Sciatic nerve (tissue), 2 donors: ENCODE measurements around the gene ADRB1. TPM values are rescaled to one million over a fixed set of nuclear protein-coding genes. Genes with fewer than 3 reads are reported as not detected.

Source experiments
- ATAC-seq: fragments of 200-7000 bp; cut with Tn5 transposase; one replicate; pipeline ENCODE4 v1.9.1; 2020; ENCODE audit warnings: mild to moderate bottlenecking, moderate library complexity
- DNase-seq: peaks from one replicate; pipeline ENCODE4 v3.0.0-alpha.2; 2020; ENCODE audit warnings: low spot score
- intact Hi-C: fragments of 100-400 bp; cut with DNase I; formaldehyde crosslinking; loops from one replicate; pipeline ENCODE4 v1.14.2; 2022
- total RNA-seq: library from RNA; stranded (reverse); fragmentation: NEBNext Ultra II Directional; extraction: Animal tissue kit (Norgen Biotek cat#: 25700); gene quantifications from one replicate; pipeline ENCODE4 v1.2.1, GENCODE V29; 2021
- donor health status: DM: no; HTN: no; CAD: no.
- donor health status: DM: no; HTN: no; CAD: no.

The ADRB1 gene
- total RNA-seq, 1 donor from 2014 or later: 0.76 TPM

DNA sequence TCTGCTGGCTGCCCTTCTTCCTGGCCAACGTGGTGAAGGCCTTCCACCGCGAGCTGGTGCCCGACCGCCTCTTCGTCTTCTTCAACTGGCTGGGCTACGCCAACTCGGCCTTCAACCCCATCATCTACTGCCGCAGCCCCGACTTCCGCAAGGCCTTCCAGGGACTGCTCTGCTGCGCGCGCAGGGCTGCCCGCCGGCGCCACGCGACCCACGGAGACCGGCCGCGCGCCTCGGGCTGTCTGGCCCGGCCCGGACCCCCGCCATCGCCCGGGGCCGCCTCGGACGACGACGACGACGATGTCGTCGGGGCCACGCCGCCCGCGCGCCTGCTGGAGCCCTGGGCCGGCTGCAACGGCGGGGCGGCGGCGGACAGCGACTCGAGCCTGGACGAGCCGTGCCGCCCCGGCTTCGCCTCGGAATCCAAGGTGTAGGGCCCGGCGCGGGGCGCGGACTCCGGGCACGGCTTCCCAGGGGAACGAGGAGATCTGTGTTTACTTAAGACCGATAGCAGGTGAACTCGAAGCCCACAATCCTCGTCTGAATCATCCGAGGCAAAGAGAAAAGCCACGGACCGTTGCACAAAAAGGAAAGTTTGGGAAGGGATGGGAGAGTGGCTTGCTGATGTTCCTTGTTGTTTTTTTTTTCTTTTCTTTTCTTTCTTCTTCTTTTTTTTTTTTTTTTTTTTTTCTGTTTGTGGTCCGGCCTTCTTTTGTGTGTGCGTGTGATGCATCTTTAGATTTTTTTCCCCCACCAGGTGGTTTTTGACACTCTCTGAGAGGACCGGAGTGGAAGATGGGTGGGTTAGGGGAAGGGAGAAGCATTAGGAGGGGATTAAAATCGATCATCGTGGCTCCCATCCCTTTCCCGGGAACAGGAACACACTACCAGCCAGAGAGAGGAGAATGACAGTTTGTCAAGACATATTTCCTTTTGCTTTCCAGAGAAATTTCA, 1.7 kb downstream of the ADRB1 start:
- DNase-seq: peak; percentile 65
- no peak for ATAC-seq
- intact Hi-C loops: loop anchor here (1.0 kb wide), 1 partner anchor 46 kb away; no protein-coding TSS in a partner anchor

- intact Hi-C loops: no loop called here
These were observed 2.4 kb downstream of the ADRB1 start for GRCh38 chr10:114046087-114046458.

GRCh38 chr10:114048472-114048871, 4.8 kb downstream of the ADRB1 start:
- no peak for ATAC-seq
- intact Hi-C loops: no loop called here

More at GRCh38 chr10:114046087-114046458, 2.4 kb downstream of the ADRB1 start:
- no peak for ATAC-seq
- DNase-seq: no peak

DNA sequence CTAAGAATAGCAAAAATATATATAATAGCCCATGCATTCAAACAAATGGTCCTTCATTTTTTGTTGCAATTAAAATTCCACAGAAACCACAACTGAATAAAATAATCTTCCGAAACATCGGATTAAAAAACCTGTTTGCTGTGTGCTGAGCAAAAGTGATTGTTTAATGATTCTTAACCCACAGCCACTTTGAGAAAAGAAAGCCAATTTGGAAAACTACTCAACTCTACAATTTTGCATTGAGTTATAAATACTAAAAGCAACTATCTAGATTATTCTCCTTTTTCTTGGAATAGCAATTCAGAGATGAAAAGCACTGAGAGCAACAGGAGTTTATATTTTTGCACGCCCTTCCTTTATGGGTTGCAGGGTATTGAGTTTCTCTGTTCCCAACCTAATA, 8.0 kb downstream of the ADRB1 start:
- DNase-seq: no peak
- no peak for ATAC-seq
- intact Hi-C loops: no loop called here

More at GRCh38 chr10:114048472-114048871, 4.8 kb downstream of the ADRB1 start:
- DNase-seq: no peak

DNA sequence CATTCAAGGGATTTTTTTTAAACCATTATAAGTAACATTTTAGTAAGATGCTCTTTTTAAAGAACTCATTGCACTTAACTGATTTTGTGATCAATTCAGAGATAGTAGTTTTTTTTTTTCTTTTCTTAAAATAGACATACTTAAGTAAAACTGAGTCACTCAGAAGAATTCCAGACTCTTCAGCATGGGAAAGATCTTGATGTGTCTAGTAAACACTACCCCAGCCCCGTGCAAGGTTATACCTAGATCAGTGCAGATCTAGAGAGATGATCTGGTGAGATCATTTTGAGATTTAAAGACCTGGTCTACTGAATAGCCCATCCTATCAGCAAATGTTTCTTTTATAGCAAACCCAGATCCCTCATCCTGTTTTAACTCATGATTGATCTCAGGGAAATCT, 8.6 kb downstream of the ADRB1 start:
- ATAC-seq (no peak), DNase-seq (no peak)
- intact Hi-C loops: no loop called here

DNA sequence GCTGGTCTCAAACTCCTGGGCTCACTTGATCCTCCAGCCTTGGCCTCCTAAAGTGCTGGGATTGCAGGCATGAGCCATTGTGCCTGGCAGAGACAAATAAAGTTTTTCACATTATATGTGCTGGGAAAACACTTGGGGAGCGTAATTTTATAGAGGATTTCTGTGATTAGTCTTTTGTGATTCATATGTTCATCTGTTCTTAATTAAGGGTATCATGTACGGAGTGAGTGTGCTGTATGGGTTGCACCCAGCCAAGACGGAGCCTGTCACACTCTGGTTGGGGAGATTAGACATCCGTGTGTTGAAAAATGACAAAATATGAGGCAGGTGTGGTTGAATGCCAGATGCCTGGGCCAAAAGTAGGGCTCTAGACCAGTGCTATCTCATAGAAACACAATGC, 10.3 kb downstream of the ADRB1 start:
- DNase-seq: no peak
- intact Hi-C loops: no loop called here
- no peak for ATAC-seq

DNA sequence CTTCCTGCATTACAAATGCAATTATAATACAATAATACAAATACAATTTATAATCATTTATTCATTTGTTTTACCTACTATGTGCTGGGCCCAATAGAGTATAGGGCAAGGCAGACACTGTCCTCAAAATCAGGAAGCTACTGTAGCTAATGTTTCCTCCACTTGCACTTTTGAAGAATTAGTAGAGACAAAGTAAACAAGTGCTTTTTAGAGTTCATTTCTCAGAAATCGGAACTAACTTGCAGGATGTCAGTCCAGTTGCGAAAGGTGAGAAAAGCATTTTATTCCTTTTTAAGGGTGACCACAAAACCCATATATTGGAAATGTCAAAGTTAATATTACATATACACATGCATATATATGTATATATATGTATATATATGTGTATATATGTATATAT, 14.2 kb downstream of the ADRB1 start:
- DNase-seq (no peak), ATAC-seq (no peak)
- intact Hi-C loops: no loop called here

DNA sequence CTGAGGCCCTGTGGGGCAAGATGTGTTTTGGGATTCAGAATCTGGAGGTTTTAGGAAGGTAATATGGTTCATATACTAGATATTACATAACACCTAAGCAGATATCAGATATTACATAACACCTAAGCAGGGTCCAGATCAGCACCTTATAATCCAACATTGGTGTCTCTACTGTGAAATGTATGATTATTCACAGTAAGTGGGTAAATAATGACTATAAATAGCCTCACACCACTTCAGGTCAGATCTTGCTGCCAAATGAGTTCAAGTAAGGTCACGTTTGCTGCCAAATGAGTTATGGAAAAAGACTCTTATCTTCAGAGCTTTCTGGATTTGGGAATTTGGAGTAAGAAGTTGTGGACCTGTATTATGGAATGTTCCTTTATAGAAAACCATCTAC, 14.6 kb downstream of the ADRB1 start:
- intact Hi-C loops: no loop called here
- DNase-seq (no peak), ATAC-seq (no peak)

GRCh38 chr10:114059561-114059960, 15.9 kb downstream of the ADRB1 start:
- intact Hi-C loops: no loop called here
- DNase-seq: no peak
- no peak for ATAC-seq

DNA sequence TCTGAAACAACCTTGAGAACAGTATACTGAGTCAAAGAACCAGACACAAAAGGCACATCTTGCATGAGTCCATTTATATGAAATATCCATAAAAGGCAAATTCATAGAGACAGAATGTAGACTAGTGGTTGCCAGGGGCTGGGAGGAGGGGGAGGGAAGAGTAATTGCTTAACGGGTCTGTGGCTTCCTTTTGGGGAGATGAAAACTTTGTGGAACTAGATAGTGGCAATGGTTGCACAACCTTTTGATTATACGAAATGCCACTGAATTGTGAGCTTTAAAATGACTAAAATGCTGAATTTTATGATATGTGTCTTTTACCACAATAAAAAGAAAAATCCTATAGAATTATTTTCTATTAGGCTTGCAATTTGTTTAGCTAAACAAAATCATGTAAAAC, 16.8 kb downstream of the ADRB1 start:
- DNase-seq: no peak
- ATAC-seq: no peak
- intact Hi-C loops: no loop called here

GRCh38 chr10:114061148-114061547, 17.5 kb downstream of the ADRB1 start:
- ATAC-seq (no peak), DNase-seq (no peak)
- intact Hi-C loops: no loop called here

- ATAC-seq (no peak), DNase-seq (no peak)
- intact Hi-C loops: no loop called here
These were observed 18.1 kb downstream of the ADRB1 start for GRCh38 chr10:114061789-114062188.

- ATAC-seq: peak; percentile 29
- intact Hi-C loops: no loop called here
- DNase-seq: no peak
These were observed 20.7 kb downstream of the ADRB1 start for GRCh38 chr10:114064151-114065048.

- DNase-seq: no peak
- ATAC-seq: no peak
- intact Hi-C loops: no loop called here
These were observed 21.4 kb downstream of the ADRB1 start for GRCh38 chr10:114065049-114065435.

DNA sequence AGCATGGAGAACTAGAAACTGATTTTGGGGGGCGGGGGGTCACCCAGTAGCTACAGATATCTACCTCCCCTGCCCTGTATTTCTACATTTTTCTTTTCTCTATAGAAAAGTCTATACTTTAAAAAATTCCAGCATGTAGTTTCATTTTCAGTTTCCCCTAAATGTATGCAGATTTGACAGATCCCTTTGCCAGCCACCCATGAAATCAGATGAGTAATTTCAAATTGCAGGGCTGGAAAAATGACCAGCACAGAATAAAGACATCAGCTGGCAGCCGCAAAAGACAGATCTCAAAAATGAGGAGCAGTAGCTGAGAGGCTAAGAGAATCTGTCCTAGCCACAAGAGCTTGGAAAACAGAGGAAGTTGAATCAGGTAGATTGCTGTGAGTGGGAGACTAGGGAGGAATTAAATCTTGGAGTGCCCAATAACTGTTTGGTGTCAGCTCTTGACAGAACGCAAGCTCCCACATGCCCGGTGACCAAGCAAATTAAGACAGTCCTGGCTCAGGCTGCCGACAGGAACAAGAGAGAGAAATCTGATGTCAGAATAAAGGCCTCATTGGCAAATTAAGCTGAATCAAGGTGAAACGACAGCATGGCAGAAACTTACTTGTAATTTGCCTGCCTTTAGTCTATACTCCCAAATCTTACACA, 24.5 kb downstream of the ADRB1 start:
- no peak for ATAC-seq
- intact Hi-C loops: no loop called here
- DNase-seq: no peak

- DNase-seq (no peak), ATAC-seq (no peak)
- intact Hi-C loops: no loop called here
These were observed 27.0 kb downstream of the ADRB1 start for GRCh38 chr10:114070710-114071109.

- DNase-seq (no peak), ATAC-seq (no peak)
- intact Hi-C loops: no loop called here
These were observed 27.5 kb downstream of the ADRB1 start for GRCh38 chr10:114071178-114071577.

- DNase-seq (no peak), ATAC-seq (no peak)
- intact Hi-C loops: no loop called here
These were observed 29.9 kb downstream of the ADRB1 start for GRCh38 chr10:114073395-114074186.

- ATAC-seq (no peak), DNase-seq (no peak)
- intact Hi-C loops: no loop called here
These were observed 31.4 kb downstream of the ADRB1 start for GRCh38 chr10:114075093-114075492.
